HG03280 (cell line): ENCODE results near the gene PEPD.

ENCODE experiments used
- ATAC-seq: cut with Tn5 transposase; IDR thresholded peaks from one replicate; pipeline ENCODE4 v1.9.1; 2021; ENCODE audit warnings: mild to moderate bottlenecking, moderate library complexity; ENCODE audit not compliant: unreplicated experiment

The PEPD gene

DNA sequence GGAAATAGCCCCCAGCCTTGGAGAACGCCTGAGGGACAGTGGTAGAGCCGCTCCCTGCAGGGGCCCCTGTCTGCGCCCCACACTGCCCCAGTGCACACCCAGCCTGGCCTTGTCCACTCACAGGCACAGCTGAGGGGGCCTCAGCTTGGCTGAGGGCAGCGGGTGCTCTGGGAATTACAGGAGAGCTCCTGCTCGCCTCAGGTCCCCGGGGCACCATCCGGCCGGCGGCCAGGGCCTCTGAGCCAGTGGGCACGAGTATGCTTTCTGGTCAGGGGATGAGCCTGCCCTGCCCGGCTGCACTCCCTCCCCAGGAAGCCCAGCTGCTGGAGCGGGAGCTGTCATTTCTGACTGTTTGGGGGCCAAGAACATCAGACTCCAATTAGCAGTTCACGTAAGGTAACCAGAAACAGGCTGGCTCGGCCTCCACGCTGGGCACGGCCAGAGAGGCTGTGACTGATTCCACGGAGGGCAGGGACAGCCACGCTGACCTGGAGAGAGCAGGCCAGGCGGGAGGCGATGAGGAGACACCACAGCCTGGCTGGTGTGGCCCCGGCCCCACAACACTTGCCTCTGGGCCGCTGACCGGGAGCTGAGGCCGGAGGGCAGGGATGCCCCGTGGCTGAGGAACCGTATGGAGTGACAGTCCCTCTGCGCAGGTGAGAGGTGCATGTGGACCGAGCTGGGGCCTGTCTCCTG is 132.7 kb downstream of the PEPD start:
- ATAC-seq, result no peak

DNA sequence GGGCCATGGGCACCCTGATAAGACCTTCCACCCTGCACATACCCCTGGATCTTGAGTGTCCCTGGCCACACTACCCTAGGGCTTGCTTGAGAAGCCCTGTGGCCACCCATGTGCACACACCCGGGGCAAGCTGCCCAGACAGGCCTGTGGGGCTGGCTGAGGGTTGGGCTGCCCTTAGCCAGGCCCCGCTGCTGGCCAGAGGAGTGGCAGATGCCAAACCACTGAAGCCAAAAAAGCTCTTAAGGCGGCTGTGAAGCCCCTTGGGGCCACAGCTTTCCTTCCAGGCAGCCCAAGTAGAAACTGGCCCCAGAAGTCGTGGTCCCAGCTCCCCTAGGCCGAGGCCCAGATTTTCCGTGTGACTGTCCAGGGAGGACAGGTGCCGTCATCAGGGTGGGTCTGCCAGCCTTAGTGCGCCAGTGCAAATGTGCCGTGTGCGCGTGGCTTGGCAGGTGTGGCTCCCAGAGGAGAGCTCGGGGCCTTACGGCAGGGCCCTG is 133.3 kb downstream of the PEPD start:
- no peak for ATAC-seq

DNA sequence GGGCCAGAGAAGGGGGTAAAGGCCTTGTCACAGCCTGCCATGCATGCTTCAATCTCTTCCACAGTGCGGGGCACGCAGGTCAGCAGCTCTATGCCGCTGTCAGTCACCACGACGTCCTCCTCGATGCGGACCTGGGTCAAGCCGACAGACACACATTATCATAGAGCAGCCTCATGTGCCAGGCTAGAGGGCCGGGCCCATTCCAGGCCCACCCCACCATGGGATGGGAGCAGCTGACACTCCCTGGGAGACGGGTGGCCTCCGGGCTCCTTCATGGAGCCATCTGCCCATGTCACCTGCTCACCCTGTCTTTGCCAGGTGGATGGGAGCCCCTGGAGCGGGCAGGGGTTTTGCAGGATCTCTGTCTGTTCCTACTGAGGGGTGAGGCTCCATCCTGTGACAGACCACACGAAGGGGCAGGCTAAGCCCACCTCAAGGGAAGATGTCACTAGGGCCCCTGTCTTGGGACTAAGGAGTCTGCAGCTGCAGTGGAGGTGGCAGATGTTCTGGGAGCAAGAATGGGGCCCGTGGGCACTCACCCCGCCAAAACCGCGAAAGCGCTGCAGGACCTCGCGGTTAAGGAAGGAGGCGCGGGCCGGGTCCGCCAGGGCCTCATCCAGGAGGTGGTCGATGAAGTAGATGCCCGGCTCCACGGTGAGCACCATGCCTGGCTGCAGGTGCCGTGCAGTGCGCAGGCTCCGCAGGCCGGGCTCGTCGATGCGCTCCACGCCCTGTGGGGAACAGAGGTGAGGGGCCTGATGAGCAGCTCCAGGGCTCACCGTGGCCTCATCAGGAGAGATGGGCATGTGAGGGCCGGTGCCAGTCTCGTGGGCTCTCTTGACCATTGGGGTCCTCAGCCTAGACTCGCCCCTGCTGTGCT is 134.0 kb downstream of the PEPD start:
- no peak for ATAC-seq

DNA sequence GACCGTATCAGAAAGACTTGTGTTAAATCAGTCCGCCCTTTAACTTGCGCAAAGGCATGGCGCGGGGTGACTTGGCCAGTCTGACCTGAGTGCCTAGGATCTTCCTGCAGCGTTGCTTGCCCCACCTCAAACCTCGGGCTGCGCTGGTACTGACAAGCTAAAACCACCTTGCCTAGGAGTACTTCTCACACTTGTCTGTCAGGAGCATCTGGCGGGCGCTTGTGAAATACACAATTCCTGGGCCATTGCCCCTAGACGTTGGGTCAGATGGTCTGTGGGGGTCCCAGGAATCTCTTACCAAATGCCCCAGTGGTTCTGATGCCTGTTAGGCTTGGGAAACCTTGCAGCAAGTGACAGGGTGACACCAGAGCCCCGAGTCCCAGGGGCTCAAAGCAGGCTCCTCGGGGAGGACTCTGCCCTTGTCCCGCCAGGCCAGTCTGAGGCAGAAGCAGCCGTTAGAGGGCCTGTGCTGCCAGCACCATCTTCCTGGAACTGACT is 135.2 kb downstream of the PEPD start:
- no peak for ATAC-seq

DNA sequence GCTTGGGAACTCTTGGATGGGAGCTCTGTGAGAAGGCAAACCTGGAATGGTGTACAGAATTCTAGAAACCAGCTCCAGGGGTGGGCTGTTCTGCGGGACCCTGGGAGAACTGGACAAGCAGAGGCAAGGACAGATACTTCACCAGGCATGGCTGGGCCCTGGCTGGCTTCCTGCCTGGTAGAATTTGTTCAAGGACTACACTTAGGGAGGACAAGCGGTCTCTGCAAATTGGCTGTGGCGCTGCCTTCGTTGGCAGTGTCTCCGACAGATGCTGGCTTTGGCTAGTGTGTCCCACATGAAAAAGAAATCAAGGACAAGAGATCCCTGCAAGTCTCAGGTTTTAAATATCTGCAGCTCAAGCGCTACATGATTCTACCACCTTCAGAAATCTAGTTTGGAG is 135.6 kb downstream of the PEPD start:
- ATAC-seq, result no peak

DNA sequence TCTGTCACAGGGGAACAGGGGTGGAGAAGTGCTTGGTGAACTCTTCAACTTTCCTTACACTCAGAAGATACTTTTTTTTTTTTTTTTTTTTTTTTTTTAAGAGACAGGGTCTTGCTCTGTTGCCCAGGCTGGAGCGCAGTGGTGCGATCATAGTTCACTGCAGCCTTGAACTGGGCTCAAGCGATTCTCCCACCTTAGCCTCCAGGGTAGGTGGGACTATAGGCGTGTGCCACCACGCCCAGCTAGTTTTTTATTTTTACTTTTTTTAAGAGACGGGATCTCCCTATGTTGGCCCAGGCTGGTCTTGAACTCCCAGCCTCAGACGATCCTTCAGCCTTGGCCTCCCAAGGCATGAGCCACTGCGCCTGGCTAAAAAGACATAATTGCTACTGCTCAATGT is 136.6 kb downstream of the PEPD start:
- no peak for ATAC-seq

DNA sequence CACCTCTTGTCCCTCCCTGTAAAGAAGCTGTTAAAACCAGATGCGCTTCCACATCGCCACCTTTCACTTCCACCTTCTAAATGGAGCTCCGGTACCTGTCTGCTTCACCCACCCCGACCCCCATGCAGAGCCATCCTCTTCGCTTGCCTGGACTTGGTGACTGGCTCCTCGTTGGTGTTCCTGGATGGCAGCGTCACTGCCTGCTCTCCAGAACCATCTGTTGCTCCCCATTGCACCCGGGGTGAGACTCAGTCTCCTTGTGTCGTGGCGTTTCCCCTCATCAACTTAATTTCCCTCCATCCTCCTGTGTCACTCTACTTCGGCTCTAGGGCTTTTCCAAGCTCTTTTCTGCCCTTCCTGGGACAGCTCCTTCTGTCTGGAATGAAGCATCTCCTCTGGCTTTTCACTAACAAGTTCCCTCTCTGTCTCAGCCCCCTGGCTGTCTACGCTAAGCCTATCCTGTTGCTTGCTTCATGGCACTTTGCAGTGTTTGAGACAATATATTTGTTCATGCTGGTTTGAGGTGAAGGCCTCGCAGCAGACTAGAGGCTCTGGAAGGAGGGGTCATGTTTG is 137.8 kb downstream of the PEPD start:
- no peak for ATAC-seq

DNA sequence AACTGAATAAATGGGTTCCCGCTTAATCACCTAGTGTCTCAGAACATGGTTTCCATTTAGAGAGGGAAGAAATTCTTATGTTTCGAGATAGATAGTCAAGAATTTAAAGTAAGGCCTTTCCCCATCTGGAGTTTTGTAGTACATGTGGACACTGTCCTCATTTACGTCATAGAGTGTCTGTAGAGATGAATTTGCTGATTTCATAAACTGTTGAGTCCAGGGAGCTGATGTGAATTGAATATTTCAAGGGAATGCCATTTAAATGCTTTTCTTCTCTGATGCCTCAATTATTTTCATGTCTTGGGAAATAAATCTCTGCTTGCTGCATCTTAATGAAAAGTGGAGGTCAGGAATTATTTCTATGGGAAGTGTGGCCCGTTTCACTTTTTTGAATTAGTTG is 138.6 kb downstream of the PEPD start:
- no peak for ATAC-seq

DNA sequence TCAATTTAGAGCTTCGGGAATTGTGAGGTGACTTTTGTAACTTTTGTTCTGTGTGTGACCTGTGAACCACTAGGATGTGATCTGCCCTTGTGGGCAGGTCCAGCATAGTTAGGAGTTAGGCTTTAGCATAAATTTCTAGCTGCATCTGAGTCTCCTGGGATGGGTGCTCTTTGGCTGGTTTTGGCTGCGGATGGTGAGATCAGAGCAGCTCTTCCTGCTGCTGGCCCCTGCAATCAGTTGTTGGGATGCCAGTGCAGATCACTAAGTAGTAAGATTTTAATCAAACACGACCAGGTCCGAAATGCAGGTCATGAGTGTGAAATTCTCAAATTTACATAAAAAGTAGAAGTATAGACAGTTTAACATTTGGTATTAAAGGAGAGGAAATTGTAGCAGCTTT is 139.6 kb downstream of the PEPD start:
- no peak for ATAC-seq

DNA sequence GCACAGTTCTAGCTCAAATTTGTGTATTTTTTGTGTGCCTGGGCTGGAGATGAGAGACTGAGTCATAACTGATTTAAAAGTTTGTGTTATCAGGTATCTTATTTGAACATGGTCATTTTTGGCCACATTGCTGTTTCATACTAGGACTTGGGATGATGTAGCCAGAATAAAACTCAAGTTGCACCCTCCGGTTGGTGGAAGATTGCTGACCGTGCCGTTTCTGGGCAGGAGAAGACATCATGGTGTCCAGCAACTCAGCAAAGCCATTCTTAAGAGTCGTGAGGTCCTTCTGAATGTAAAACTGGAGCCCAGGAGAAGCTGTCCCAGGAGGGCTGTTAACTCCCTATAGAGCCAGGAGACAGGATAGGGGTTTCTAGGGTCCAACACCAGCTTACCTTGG is 140.5 kb downstream of the PEPD start:
- ATAC-seq, result no peak

DNA sequence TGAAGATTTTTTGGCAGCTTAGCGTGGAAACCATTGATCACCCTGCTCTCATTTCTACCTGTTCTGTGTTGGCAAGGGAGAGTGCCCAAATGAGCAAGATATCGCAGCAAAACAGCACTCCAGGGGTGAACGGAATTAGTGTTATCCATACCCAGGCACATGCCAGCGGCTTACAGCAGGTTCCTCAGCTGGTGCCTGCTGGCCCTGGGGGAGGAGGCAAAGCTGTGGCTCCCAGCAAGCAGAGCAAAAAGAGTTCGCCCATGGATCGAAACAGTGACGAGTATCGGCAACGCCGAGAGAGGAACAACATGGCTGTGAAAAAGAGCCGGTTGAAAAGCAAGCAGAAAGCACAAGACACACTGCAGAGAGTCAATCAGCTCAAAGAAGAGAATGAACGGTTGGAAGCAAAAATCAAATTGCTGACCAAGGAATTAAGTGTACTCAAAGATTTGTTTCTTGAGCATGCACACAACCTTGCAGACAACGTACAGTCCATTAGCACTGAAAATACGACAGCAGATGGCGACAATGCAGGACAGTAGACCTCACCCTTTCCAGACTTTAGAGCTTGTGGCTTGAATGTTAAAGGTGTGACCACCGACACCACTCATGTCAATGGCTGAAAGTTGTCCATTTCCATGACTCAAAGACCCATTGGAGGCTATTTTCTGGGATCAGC is 142.3 kb downstream of the PEPD start:
- no peak for ATAC-seq

DNA sequence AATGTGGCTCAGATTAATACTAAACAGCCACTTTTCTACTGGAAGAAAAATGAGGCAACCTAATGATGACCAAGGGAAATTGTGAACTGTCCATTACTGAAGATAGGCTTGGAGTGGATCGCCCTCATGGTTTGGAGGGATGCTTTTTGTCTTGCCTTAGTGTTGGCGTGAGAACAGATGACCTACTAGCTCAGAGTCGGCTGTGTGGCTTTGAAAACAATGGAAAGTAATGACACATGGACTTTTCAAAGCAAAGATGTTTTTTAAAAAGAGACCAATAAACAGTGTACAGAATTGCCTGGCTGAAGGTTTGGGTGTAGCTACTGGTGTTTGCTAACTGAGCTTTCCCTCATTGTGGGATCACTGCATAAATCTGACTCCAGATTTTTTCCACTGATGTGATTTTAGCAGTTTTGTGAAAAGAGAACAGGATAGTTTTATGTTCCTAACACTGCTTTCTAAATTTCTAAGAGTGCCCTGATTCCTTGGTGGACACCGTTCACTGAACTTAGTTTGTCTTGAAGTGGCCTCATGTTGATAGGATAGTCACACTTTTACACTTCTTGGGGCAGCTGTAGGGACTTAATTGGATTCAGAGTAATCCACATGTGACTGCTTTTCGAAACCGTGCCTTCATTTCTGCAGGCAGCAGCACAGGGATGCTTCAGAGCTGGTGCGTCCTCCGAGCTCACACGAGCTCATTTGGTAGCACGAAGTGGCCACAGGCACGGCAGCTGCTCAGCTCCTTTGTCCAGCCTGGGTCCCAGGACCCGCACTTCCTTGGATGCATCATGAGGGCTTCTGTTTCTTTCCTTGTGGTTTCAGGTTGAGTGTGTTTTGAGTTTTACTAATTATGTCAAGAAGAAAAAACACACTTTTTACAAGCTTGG is 143.8 kb downstream of the PEPD start:
- no peak for ATAC-seq

DNA sequence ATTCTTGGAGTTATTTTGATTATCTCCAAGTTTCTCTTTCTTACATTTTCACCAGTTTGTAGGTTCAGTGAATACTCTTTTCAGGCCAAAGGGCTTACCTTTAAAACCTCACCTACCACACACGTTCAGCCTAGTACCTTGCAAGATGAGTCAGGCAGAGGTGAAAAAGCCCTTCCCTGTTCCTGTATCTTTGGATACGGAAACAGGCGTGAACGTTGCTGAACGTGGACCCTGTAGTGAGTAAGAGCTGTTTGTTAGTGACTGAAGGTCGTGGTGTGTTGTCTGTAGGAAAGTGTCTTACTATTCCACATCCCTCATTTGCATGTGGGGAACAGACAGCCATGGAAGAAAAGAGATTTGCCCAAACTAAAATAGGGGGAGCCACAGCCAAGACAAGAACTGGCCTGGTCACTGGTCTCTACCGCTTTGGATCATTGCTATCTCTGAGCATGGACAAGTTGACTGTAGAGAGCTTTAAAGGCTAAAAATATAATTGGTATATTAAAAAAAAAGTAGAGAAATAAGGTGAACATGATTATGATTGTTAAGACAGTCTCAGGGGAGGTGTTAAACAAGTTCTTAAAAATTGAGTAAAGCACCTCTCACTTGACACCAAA is 144.5 kb downstream of the PEPD start:
- ATAC-seq, result no peak

DNA sequence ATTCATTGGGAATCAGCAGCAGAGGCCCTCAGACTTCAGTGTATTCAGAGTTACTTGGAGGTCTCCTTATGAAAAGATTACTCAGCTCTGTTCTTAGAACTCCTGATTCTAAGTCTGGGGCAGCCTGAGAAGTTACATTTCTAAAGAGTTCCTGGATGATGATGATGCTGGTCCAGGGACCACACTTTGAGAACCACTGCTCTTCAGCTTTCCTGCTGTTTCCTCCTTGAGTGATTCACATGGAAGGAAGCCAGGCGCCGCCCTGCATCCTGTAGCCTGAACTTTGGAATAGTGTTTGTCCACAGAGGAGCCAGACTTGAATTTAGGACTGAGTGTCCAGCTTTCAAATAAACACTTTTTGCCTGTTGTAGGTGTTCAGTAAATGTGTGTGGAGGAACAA is 145.2 kb downstream of the PEPD start:
- ATAC-seq, result no peak

DNA sequence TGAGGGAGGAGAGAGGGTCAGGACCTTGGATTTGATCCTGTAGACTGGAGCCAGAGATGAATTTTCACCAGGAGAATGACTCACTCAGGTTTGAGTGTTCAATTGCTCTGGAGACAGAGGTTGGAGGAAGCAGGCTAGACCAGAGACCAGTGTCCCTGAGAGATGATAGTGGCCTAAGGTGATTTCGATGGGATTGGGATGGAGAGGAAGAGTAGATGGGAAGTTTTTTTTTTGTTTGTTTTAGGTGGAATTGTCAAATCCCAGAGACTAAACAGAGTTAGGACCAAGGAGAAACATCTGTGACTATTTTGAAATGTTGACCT is 145.8 kb downstream of the PEPD start:
- no peak for ATAC-seq

DNA sequence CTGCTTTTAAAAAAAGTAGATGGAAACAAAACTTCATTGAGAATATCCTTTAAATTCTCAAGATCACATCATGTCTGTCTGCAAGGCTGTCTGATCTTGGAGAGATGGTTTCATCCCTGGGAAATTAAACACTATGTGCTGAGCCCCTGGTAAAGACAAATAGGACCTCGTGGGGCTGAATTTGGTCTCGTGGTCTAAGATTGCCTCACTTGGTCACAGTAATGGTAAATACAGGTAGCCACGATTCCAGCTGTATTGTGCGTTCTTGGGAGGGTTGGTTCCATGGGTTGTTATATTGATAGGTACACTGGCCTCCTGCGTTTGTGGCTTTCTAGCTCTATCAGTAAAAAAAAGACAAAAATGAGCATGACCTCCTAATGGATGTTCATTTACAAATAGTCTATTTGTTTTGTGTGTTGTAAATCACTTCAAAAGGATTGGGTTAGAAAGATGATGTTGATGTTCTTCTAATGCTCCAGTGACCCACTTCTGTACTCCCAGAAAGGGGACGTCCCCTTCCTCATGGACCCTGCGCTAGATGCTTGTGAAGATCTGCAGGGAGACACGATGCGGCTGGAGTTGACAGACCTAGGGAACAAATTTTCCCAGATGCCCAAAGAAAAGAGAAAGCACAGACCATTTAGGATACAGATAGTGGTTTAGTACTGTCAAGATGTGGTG is 146.3 kb downstream of the PEPD start:
- ATAC-seq, result no peak

DNA sequence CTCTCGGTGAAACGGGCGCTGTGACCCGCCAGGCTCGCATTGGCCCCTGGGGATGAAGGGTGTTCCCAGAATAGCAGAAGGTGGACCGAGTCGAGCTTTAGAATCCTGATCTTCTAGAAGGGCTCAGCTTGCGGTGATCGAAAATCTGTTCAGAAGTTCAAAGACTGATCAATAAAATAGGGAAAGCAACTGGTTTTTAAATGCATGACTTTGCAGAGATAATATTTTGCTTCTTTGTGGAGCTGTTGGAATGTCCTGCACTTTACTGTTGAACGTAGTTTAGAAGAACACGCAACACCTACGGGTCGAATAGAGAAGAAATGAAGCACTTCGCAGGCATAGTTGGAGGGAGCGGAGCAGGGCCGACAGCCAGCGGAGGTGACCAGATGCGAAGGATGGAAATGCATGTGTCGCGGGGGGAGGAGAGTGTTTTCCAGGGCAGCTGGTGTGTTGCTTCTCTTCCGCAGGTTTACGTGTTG is 147.3 kb downstream of the PEPD start:
- ATAC-seq, result no peak

DNA sequence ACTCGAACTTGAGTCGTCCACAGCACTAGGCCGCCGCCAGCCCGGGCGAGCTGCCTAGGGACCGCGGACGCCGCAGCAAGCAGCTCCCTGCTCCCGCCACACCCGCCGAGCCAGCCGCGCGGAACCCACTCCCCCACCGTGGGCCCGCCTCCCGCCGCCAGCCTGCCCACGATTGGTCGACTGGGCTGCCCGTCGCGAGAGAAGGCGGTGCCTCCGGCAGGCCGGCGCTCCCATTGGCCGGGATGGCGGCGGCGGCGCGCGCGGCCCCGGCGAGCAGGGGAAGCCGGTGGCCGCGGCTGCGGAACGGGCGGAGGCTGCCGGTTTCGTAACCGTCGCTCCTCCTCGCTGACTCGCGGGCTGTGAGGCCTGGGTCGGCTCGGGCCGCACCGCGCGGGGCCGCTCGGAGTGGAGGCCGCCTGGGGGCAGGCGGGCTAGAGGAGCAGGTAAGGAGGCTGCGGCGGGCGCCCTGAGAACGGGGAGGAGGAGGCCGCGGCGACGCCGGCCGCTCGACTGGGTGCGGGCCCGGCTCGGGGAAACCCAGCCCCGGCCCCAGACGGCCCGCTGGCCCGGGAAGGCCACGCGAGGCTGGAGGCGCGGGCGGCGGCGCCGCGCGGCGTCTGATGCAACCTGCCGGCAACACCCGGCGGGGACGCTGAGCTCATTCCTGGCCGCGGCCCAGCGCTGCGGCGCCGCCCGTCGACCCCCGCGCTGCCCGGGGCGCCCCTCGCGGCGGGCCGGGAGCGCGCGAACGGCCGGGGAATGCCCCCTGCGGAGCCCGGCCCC is 147.9 kb downstream of the PEPD start, which contains the start of gene CEBPG:
Gene CEBPG (plus strand): TSS at position 257 of the 783 bp plus-strand sequence. CDS start 5,531 bp downstream, outside the sequence.
- peak; percentile 93 for ATAC-seq
